NCI-H526 (cell line): Measurements from ENCODE around the gene CMIP.
"Not testable (repeated sequence)": the region's sequence is repeated elsewhere in the genome, so short reads cannot be mapped to it uniquely, and the experiment has no call there.

Experiments
- DNase-seq, 2 experiments: peaks; one replicate each; lab custom pipeline; 2025; lab: John Stamatoyannopoulos, UW

CMIP gene

GRCh38 chr16:81717662-81718189 is 273.1 kb downstream of the CMIP start:
- DNase-seq: no peak

- no peak for DNase-seq
Measured at GRCh38 chr16:81718637-81719036, 274.0 kb downstream of the CMIP start.

GRCh38 chr16:81719993-81720392 is 275.4 kb downstream of the CMIP start:
- no peak for DNase-seq

- DNase-seq: no peak
Measured at GRCh38 chr16:81720973-81721906, 276.6 kb downstream of the CMIP start.

GRCh38 chr16:81723098-81723723 is 278.6 kb downstream of the CMIP start:
- peak; percentile 65 to 91 for DNase-seq

GRCh38 chr16:81728435-81728834 is 283.8 kb downstream of the CMIP start:
- no peak for DNase-seq

- DNase-seq: peak in 1 of 2 experiments; percentile 34
Measured at GRCh38 chr16:81729451-81729850, 284.8 kb downstream of the CMIP start.

GRCh38 chr16:81730090-81731051 is 285.8 kb downstream of the CMIP start:
- DNase-seq: peak; percentile 88 to 92

- DNase-seq: no peak
Measured at GRCh38 chr16:81731649-81732048, 287.0 kb downstream of the CMIP start.

- DNase-seq: no peak
Measured at GRCh38 chr16:81732699-81733098, 288.1 kb downstream of the CMIP start.

- no peak for DNase-seq
Measured at GRCh38 chr16:81733295-81733694, 288.7 kb downstream of the CMIP start.

- no peak for DNase-seq
Measured at GRCh38 chr16:81734632-81735434, 290.2 kb downstream of the CMIP start.

GRCh38 chr16:81737885-81738536 is 293.4 kb downstream of the CMIP start:
- peak; percentile 57 to 90 for DNase-seq

- DNase-seq: no peak
Measured at GRCh38 chr16:81738783-81739496, 294.3 kb downstream of the CMIP start.

- DNase-seq: no peak
Measured at GRCh38 chr16:81739503-81739902, 294.9 kb downstream of the CMIP start.

- DNase-seq: peak in 1 of 2 experiments; percentile 27
Measured at GRCh38 chr16:81740169-81740568, 295.6 kb downstream of the CMIP start.

GRCh38 chr16:81741430-81741770 is 296.8 kb downstream of the CMIP start:
- DNase-seq: not testable (repeated sequence)

- no peak for DNase-seq
Measured at GRCh38 chr16:81744385-81744784, 299.8 kb downstream of the CMIP start.

GRCh38 chr16:81744911-81745310 is 300.3 kb downstream of the CMIP start:
- DNase-seq: no peak
